AG10803 (cell line): ENCODE measurements around the gene S100A9.

ENCODE experiments used
- DNase-seq: peaks from one replicate; pipeline ENCODE4 v3.0.0; 2010; ENCODE audit warnings: low read depth
- H3K4me3 ChIP-seq: 2 replicates; pipeline ENCODE4 v1.5.1; 2011; ENCODE audit warnings: mild to moderate bottlenecking, low read length, control low read depth
- CTCF ChIP-seq: conservative IDR thresholded peaks from 2 replicates; pipeline ENCODE4 v1.5.1; 2011; ENCODE audit warnings: mild to moderate bottlenecking, low read length, control low read depth, inconsistent platforms

S100A9 gene

GRCh38 chr1:153397051-153397923 lies 39.6 kb downstream of the S100A9 start:
- TF ChIP-seq CTCF: no peak
- no peak overlapping the region for H3K4me3 ChIP-seq
- DNase-seq: no peak

DNA sequence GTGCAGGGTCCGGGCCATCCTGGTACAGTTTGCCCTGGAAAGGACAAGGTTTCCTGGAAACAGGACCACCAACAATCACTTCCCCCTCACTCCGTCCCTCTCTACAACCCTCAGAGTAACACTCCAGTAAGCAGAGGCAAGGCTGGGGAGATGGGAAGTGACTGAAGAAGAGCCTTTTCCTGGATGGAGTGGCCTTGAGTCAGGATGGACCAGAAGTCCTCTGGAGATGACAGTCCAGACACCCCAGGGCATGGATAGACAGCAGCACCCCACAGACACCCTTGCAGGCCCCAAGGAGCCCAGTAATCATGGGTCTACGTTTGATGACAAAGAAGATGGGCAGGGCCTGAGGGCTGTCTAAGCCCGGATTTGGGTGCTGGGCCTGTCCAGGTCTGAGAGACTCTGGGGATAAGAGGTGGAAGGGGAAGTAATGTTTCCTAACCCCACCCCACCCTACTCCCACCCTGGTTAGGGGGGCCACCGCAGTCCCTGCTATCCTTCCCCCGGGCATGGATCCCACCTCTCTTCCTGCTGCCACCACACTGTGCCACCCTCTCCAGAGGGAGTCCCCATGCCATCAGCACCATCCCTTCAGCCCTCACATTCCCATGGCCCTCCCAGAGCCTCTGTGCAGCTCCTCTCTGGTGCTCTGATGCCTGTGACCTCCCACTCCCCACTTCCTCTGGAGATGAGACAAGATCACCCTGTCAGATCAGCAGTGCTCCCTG lies 40.4 kb downstream of the S100A9 start:
- H3K4me3 ChIP-seq: no peak overlapping the region
- DNase-seq: no peak
- TF ChIP-seq CTCF: no peak

GRCh38 chr1:153399401-153400055 lies 41.9 kb downstream of the S100A9 start:
- no peak overlapping the region for H3K4me3 ChIP-seq
- no peak for TF ChIP-seq CTCF
- no peak for DNase-seq

- 0 out of 2 replicates have a peak, but pooled peaks have one; percentile 7 for TF ChIP-seq CTCF
- no peak for DNase-seq
- H3K4me3 ChIP-seq: no peak overlapping the region
These were observed 42.6 kb downstream of the S100A9 start for GRCh38 chr1:153400244-153400643.

DNA sequence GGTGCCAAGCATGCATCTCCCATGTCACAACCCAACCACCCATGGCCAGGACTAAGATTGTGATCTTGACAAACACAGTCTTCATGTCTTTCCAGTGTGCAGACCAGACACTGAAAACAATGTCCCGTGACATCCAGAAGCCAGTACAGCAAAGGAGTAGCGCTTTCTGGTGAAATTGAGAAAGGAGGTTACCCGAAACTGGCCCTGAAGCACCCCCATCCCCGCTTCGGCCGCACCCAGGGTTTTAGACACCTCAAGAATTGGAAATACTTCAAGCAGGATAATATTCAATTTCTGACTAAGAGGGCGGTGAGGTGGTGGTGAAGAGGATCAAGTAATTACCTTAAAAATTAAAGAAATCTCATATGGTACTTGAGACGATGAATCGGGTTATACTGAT lies 43.8 kb downstream of the S100A9 start:
- H3K4me3 ChIP-seq: no peak overlapping the region
- TF ChIP-seq CTCF: no peak
- DNase-seq: no peak

- no peak overlapping the region for H3K4me3 ChIP-seq
- no peak for TF ChIP-seq CTCF
- no peak for DNase-seq
These were observed 44.6 kb downstream of the S100A9 start for GRCh38 chr1:153402226-153402625.
